GM19043 (cell line): ENCODE results near the gene SCN9A.
"Not testable (repeated sequence)": the region's sequence is repeated elsewhere in the genome, so short reads cannot be mapped to it uniquely, and the experiment has no call there.

Source experiments
- ATAC-seq: cut with Tn5 transposase; IDR thresholded peaks from one replicate; pipeline ENCODE4 v1.9.1; 2021; ENCODE audit warnings: low read depth; ENCODE audit not compliant: unreplicated experiment

The SCN9A gene

GRCh38 chr2:166257859-166258258, 117.9 kb downstream of the SCN9A start:
- no peak for ATAC-seq

GRCh38 chr2:166256896-166257295, 118.8 kb downstream of the SCN9A start:
- no peak for ATAC-seq

GRCh38 chr2:166249318-166249717, 126.4 kb downstream of the SCN9A start:
- no peak for ATAC-seq

DNA sequence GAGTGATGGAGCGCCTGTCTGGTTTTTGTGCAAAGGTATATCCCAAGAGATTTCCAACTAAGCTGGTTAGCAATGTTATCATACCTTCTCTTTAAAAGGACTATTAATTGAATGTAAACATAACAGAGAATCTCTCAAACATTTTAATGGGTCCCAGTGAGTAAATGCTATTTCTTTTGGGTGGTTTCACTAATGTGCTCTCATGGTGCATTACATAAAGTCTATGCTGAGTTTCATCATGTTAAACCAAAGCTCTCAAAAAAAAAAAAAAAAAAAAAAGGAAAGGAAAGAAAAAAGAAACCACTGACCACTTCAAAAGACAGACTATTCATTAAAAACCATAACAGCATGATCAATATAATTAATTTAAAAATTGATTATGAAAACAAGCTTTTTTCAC, 128.8 kb downstream of the SCN9A start:
- ATAC-seq = no peak

DNA sequence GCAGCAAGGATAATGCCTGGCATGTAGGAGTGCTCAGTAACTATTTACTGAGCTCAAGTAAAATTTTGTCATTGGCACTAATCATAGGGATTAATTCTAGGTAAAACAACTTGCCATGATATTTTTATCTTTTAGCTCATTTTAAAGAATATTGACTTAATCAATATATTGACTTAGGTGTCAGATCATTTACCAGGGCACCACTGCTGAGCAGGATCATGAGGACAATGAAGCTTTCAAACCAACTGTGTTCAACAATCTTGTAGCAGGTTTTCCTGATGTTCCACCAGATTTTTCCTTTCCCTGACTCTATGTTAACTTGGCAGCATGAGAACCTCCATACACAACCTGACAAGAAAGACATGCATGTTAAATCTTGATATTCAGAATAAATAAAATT, 133.4 kb downstream of the SCN9A start:
- ATAC-seq = no peak

- ATAC-seq = no peak
Measured at GRCh38 chr2:166240387-166241313, 135.1 kb downstream of the SCN9A start.

DNA sequence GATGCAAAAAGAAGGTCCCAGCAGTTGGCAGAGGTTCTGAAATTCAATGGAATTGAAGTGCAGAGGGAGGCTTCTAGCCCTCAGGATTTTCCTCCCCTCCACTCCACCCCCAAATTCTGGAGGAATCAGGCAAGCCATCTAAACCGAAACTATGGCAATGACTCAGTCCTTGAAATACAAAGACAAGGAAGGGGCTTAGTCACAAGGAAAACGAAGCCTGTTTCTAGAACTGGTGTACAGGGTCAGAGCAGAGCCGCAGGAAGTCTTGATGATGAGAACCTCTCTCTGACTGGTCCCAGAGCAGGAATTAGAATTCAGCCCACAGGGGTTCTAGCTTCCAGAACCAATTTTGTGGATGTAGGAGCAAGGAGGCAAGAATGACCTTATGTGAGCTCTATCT, 136.2 kb downstream of the SCN9A start:
- ATAC-seq = no peak

- ATAC-seq = no peak
Measured at GRCh38 chr2:166238176-166238575, 137.6 kb downstream of the SCN9A start.

DNA sequence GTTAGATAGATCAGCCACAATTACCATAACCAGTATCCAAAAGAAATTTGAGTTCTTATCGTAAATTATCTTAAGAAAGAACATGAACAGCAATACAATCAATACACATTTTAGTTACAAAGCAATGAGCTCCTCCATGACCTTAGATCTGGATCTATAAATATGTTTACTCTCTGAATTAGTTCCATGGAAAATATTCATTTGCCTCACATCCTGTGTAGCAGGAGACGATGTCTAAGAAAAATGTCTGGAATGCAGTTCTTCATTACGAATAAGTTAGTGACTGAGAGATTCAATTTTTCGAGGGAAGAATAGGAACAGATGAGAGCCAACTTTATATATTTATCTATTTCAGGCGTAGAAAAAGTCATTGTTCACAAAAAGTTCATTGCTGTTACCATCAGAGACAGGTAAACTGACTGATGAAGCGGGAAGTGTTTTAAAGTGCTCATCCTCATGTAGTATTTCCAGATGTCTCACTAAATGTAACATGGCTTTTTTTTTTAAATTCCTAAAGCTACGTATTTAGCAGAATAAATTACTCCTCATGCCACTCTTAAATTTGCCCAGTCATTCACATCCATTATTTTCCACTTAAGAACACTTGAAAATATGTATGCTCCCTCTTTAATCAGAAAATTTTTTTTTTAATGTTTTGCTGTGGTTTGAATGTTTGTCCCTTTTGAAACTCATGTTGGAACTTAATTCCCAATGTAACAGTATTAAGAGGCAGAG, 141.5 kb downstream of the SCN9A start:
- ATAC-seq = no peak

GRCh38 chr2:166233244-166233643, 142.5 kb downstream of the SCN9A start:
- ATAC-seq = no peak

DNA sequence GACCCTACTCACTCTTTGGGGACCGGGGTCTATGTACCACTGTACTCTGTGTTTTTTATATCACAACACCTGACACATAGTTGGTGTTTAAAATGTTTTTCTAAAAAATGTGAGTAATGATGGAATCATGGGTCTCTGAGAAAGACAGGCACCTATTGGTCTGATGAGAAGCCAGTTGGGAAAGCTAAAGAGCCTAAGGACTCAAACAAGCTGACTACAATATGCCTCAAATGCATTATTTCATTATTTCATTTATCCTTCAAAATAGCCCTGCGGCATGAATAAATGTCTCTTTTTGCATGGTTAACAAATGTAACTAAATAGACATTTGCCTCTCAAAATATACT, 145.0 kb downstream of the SCN9A start:
- no peak for ATAC-seq

- ATAC-seq = no peak
Measured at GRCh38 chr2:166230024-166230723, 145.6 kb downstream of the SCN9A start.

- no peak for ATAC-seq
Measured at GRCh38 chr2:166229678-166230023, 146.1 kb downstream of the SCN9A start.

DNA sequence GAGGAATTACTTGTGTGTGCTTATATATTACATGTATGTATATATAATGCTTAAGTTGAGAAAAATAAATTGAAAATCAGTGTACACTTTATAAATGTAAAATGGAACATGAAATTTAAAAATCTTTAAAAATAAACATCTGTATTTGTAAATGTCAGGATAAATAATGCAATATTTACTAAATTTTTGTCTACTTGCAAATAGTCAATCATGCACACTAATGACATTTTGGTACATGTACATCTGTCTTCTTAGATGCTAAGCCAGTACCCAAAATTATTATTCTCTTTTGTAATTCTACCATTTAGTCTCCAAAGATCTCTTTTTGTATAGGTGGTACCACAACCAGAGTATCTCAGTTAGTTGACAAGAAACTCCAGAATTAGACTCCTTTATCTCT, 151.5 kb downstream of the SCN9A start:
- no peak for ATAC-seq

GRCh38 chr2:166223298-166223697, 152.4 kb downstream of the SCN9A start:
- no peak for ATAC-seq

DNA sequence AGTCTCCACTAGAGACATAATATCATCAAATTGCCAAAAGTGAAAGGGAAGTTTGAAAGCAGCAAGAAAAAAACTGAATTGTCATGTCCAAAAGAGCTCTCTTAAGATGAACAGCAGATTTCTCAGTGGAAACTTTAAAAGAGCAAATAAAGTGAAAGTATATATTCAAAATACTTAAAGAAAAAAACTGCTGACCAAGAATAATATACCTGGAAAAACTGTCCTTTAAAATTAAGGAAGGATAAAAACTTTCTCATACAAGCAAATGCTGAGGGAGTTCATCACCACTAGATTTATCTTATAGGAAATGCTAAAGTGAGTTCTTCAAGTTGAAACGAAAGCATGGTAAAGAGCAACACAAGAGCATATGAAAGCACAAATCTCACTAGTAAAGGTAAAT, 164.7 kb downstream of the SCN9A start:
- ATAC-seq = no peak

GRCh38 chr2:166209944-166210343, 165.8 kb downstream of the SCN9A start:
- ATAC-seq = not testable (repeated sequence)

GRCh38 chr2:166209367-166209766, 166.4 kb downstream of the SCN9A start:
- ATAC-seq = not testable (repeated sequence)

GRCh38 chr2:166206153-166206552, 169.6 kb downstream of the SCN9A start:
- ATAC-seq = not testable (repeated sequence)

DNA sequence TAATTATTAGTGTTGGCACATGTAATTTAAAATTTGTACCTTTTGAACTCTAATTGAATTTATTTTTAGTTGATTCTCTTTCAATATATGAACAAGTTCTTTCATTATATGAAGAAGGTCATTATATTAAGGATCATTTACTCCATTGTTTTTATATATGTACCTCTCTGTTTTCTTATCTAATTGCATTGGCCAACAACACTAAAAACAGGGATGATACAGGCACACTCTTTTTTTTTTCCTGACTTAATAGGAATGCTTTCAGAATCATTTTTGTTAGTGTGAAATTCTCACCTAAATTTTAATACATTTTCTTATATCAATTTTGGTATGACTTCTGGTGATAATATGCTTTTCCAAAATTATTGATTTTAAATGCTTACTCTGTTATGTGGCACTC, 173.0 kb downstream of the SCN9A start:
- ATAC-seq = no peak

DNA sequence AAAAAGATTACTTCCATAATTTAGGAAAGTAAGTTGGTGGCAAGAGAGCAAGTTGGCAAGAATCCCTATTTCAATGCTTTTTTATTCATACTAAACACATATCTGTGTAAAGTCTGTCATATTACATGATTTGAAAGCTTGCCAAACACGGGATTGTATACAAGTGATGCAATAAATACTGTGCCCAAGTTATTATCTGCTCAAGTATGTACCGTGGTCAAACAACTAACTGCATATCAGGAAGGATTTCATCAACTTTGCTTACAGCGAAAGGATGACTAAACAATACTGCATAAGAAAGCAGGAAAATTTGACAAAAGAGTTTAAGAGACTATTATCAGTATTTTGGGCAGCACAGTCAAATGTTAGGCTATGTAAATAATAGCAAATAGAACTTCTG, 178.3 kb downstream of the SCN9A start:
- no peak for ATAC-seq
